Epithelial cell of proximal tubule (primary cell): ENCODE data around the gene CHDH. TPM values are rescaled to one million over a fixed set of nuclear protein-coding genes. Genes with fewer than 3 reads are reported as not detected.

Experiments
- DNase-seq: peaks from one replicate; pipeline ENCODE4 v3.0.0-alpha.2; 2011; ENCODE audit warnings: low read depth
- H3K4me3 ChIP-seq: 2 replicates; pipeline ENCODE4 v1.5.1; 2011; ENCODE audit warnings: low read depth, mild to moderate bottlenecking, low read length
- CTCF ChIP-seq: conservative IDR thresholded peaks from 2 replicates; pipeline ENCODE4 v1.5.1; 2012; ENCODE audit warnings: low read depth, mild to moderate bottlenecking, low read length
- total RNA-seq: library from RNA; depleted of rRNA; stranded (reverse); fragments of >200 nt; gene quantifications from 2 replicates; pipeline ENCODE4 v1.2.3, GENCODE V29; 2015

Gene CHDH
- total RNA-seq, 1 donor from 2014 or later = 9.2 TPM

- no peak for DNase-seq
- H3K4me3 ChIP-seq = no peak overlapping the region
- no peak for TF ChIP-seq CTCF
These were observed 3.7 kb upstream of the CHDH start for GRCh38 chr3:53849916-53850315.

- no peak for TF ChIP-seq CTCF
- H3K4me3 ChIP-seq = peak overlapping the region; percentile 68
- no peak for DNase-seq
These were observed 584 bp upstream of the CHDH start for GRCh38 chr3:53846851-53847155.

GRCh38 chr3:53845881-53846133 is 412 bp downstream of the CHDH start:
- no peak for TF ChIP-seq CTCF
- H3K4me3 ChIP-seq = peak overlapping the region; percentile 68
- DNase-seq = no peak

GRCh38 chr3:53845103-53845880 is 927 bp downstream of the CHDH start:
- no peak for DNase-seq
- peak; percentile 45 for TF ChIP-seq CTCF
- peak overlapping the region; percentile 68 for H3K4me3 ChIP-seq

GRCh38 chr3:53844262-53845102 is 1.7 kb downstream of the CHDH start:
- no peak overlapping the region for H3K4me3 ChIP-seq
- no peak for TF ChIP-seq CTCF
- DNase-seq = no peak

- no peak for TF ChIP-seq CTCF
- no peak overlapping the region for H3K4me3 ChIP-seq
- DNase-seq = no peak
These were observed 2.7 kb downstream of the CHDH start for GRCh38 chr3:53843195-53844177.
